Gastroesophageal sphincter (tissue), 3 donors: ENCODE data around the gene RYR2.

ENCODE experiments used
- POLR2A ChIP-seq, 2 donors: fragments of 450-650 bp; IDR thresholded peaks; one replicate each; pipeline ENCODE4 v1.6.1; 2017; ENCODE audit warnings: antibody characterized with exemption in 2 of 2, mild to moderate bottlenecking in 2 of 2, moderate library complexity in 1 of 2
- TF ChIP-seq, protein P1 (sequence below), 4 experiments: fragments of 200-600 bp in 2 of 4; fragments of 450-650 bp in 2 of 4; sonication (generic) in 1 of 4; IDR thresholded peaks; one replicate each; pipeline ENCODE4 v1.5.1; 2017 to 2019; ENCODE audit warnings: antibody characterized with exemption in 4 of 4, mild to moderate bottlenecking in 2 of 4, moderate library complexity in 2 of 4

GRCh38 chr1:237152506-237153335 lies 110.7 kb downstream of the RYR2 start:
- TF ChIP-seq, protein P1, sequence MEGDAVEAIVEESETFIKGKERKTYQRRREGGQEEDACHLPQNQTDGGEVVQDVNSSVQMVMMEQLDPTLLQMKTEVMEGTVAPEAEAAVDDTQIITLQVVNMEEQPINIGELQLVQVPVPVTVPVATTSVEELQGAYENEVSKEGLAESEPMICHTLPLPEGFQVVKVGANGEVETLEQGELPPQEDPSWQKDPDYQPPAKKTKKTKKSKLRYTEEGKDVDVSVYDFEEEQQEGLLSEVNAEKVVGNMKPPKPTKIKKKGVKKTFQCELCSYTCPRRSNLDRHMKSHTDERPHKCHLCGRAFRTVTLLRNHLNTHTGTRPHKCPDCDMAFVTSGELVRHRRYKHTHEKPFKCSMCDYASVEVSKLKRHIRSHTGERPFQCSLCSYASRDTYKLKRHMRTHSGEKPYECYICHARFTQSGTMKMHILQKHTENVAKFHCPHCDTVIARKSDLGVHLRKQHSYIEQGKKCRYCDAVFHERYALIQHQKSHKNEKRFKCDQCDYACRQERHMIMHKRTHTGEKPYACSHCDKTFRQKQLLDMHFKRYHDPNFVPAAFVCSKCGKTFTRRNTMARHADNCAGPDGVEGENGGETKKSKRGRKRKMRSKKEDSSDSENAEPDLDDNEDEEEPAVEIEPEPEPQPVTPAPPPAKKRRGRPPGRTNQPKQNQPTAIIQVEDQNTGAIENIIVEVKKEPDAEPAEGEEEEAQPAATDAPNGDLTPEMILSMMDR (IDR thresholded peaks at IDR 0.05) = no peak
- no peak for TF ChIP-seq POLR2A (IDR thresholded peaks at IDR 0.05)
